Mesendoderm (in vitro differentiated cells): Measurements from ENCODE around the gene CYFIP2.

ENCODE experiments used
- DNase-seq: peaks from one replicate; pipeline ENCODE4 v3.0.0; 2013
- H2AK5ac ChIP-seq: 2 replicates; pipeline ENCODE4 v1.6.1; 2013; ENCODE audit warnings: low read length, inconsistent platforms
- H2BK120ac ChIP-seq: 2 replicates; pipeline ENCODE4 v1.6.1; 2013; ENCODE audit warnings: low read depth, mild to moderate bottlenecking, low read length, moderate library complexity, mixed read lengths
- H2BK15ac ChIP-seq: replicated peaks from 2 replicates; pipeline ENCODE4 v1.6.1; 2013; ENCODE audit warnings: low read depth, mild to moderate bottlenecking, moderate library complexity
- H2BK5ac ChIP-seq: 2 replicates; pipeline ENCODE4 v1.6.1; 2013; ENCODE audit warnings: low read length, inconsistent platforms
- H3K18ac ChIP-seq: 2 replicates; pipeline ENCODE4 v1.6.1; 2013; ENCODE audit warnings: mild to moderate bottlenecking, low read length, mixed read lengths
- H3K23ac ChIP-seq: one replicate; pipeline ENCODE4 v1.6.1; 2013; ENCODE audit warnings: low read length
- H3K27ac ChIP-seq: 2 replicates; pipeline ENCODE4 v1.5.1; 2013; ENCODE audit warnings: low read depth, mild to moderate bottlenecking, inconsistent platforms, low read length, moderate library complexity
- H3K27me3 ChIP-seq: 2 replicates; pipeline ENCODE4 v1.6.1; 2013; ENCODE audit warnings: low read length, control low read depth, mild to moderate bottlenecking, inconsistent platforms; ENCODE audit not compliant: insufficient read depth, poor library complexity
- H3K36me3 ChIP-seq: 2 replicates; pipeline ENCODE4 v1.6.1; 2013; ENCODE audit warnings: low read length, inconsistent platforms; ENCODE audit not compliant: control insufficient read depth, insufficient read depth
- H3K4ac ChIP-seq: one replicate; pipeline ENCODE4 v1.6.1; 2013; ENCODE audit warnings: low read depth, mild to moderate bottlenecking, low read length, moderate library complexity
- H3K4me1 ChIP-seq: 2 replicates; pipeline ENCODE4 v1.6.1; 2013; ENCODE audit warnings: low read depth, low read length, inconsistent platforms; ENCODE audit not compliant: control insufficient read depth
- H3K4me2 ChIP-seq: 2 replicates; pipeline ENCODE4 v1.6.1; 2013; ENCODE audit warnings: low read length
- H3K4me3 ChIP-seq: 2 replicates; pipeline ENCODE4 v1.5.1; 2013; ENCODE audit warnings: mild to moderate bottlenecking, low read length
- H3K56ac ChIP-seq: one replicate; pipeline ENCODE4 v1.6.1; 2013; ENCODE audit warnings: low read length
- H3K79me1 ChIP-seq: 2 replicates; pipeline ENCODE4 v1.6.1; 2013; ENCODE audit warnings: low read length, inconsistent platforms
- H3K79me2 ChIP-seq: 2 replicates; pipeline ENCODE4 v1.6.1; 2013; ENCODE audit warnings: mild to moderate bottlenecking, low read length; ENCODE audit not compliant: control insufficient read depth, insufficient read depth
- H3K9ac ChIP-seq: 2 replicates; pipeline ENCODE4 v1.6.1; 2013; ENCODE audit warnings: low read length, inconsistent platforms
- H4K5ac ChIP-seq: one replicate; pipeline ENCODE4 v1.6.1; 2013; ENCODE audit warnings: low read length
- H4K8ac ChIP-seq: one replicate; pipeline ENCODE4 v1.6.1; 2013; ENCODE audit warnings: low read depth, mild to moderate bottlenecking, control low read depth, low read length, moderate library complexity
- WGBS: extraction: QIAGEN DNeasy Blood & Tissue Kit; methylation state at CpG from one replicate; pipeline ENCODE4 v1.1.7; 2013; ENCODE audit warnings: low lambda C conversion rate, missing lambda C conversion rate; ENCODE audit not compliant: insufficient coverage; ENCODE audit errors: extremely low coverage; 5-methylcytosine and 5-hydroxymethylcytosine counted together

The CYFIP2 gene

DNA sequence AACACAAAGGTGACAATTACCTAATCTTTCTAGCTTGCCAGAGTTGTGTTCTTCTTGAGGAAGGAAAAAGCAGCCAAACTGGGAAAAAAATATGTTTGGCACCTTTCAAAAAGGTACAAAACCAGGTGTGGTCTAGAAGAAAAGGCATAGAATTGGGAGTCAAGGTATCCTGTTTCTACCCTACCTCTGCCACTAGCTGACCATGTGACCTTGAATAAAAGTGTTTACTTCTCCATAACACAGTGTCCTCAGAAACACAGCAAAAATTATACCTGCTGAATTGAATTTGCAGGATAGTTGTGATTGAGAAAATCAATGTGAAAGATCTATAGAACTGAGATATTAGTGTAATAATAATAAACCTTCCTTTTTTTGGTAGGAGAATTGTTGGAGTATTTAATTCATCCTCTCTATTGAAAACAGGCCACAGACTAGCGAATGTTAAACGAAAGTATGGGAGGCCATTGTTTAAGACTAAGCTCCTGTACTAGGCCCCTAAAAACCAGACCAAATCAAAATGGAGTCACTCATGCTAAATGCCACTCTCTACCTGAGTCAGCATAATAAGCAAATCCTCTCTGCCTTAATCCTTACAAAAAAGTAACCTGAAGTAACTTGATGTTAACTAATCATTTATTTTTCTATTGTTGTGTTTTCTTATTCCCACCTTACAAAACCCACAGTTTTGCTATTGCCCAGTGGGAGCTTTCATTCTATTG, 12.6 kb downstream of the CYFIP2 start:
- Histone ChIP-seq H3K36me3 (no peaks in the 10 kb centered on the region), H2BK120ac (no peak overlapping the region), H2BK15ac (no peak overlapping the region), H3K27me3 (no peaks in the 10 kb centered on the region), H3K27ac (no peak overlapping the region), H3K79me1 (no peaks in the 10 kb centered on the region), H3K4me2 (no peak overlapping the region), H2AK5ac (no peak overlapping the region), H3K79me2 (no peaks in the 10 kb centered on the region), H3K56ac (no peak overlapping the region), H4K8ac (no peak overlapping the region), H3K9ac (no peak overlapping the region), H2BK5ac (no peak overlapping the region), H3K4ac (no peak overlapping the region), H3K4me1 (no peaks in the 10 kb centered on the region), H3K4me3 (no peak overlapping the region), H3K18ac (no peak overlapping the region), H4K5ac (no peak overlapping the region), H3K23ac (no peak overlapping the region)
- WGBS = no CpG with 5 or more reads among the region's 2 CpGs
- no peak for DNase-seq

- Histone ChIP-seq H3K79me1 (no peaks in the 10 kb centered on the region), H2BK15ac (no peak overlapping the region), H3K9ac (no peak overlapping the region), H3K18ac (no peak overlapping the region), H3K27ac (no peak overlapping the region), H3K4me3 (no peak overlapping the region), H3K4ac (no peak overlapping the region), H4K5ac (no peak overlapping the region), H3K79me2 (no peaks in the 10 kb centered on the region), H3K27me3 (no peaks in the 10 kb centered on the region), H3K4me1 (no peaks in the 10 kb centered on the region), H3K4me2 (no peak overlapping the region), H2AK5ac (no peak overlapping the region), H2BK120ac (no peak overlapping the region), H3K56ac (no peak overlapping the region), H3K36me3 (no peaks in the 10 kb centered on the region), H2BK5ac (no peak overlapping the region), H3K23ac (no peak overlapping the region), H4K8ac (no peak overlapping the region)
- WGBS = no CpG with 5 or more reads among the region's 7 CpGs
- DNase-seq = no peak
Observed at GRCh38 chr5:157279605-157280239, 13.8 kb downstream of the CYFIP2 start.

DNA sequence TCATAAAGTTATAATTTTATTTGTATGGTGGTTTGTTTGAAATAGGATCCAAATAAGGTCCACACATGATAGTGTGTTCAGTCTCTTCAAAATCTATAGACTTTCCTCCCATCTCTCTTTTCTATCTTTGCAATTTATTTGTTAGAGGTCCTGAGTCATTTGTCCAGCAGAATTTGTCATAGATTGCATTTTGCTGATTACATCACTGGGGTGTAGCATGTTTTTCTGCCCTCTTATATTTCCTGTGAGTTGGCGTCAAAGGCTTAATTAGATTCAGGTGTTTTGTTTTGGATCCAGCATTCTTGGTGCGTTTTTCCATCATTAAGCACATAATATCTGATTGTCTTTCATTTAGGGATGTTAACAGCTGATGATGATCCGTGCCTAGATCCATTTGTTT, 15.0 kb downstream of the CYFIP2 start:
- Histone ChIP-seq H3K4me2 (no peak overlapping the region), H3K18ac (no peak overlapping the region), H3K79me2 (no peaks in the 10 kb centered on the region), H4K8ac (no peak overlapping the region), H3K9ac (no peak overlapping the region), H3K27ac (no peak overlapping the region), H3K27me3 (no peaks in the 10 kb centered on the region), H3K4ac (no peak overlapping the region), H3K4me3 (no peak overlapping the region), H4K5ac (no peak overlapping the region), H3K36me3 (no peaks in the 10 kb centered on the region), H3K23ac (no peak overlapping the region), H3K4me1 (no peaks in the 10 kb centered on the region), H3K56ac (no peak overlapping the region), H2BK120ac (no peak overlapping the region), H2BK5ac (no peak overlapping the region), H2BK15ac (no peak overlapping the region), H3K79me1 (no peaks in the 10 kb centered on the region), H2AK5ac (no peak overlapping the region)
- no CpG with 5 or more reads among the region's 3 CpGs for WGBS
- DNase-seq = no peak

- Histone ChIP-seq H2BK120ac (no peak overlapping the region), H3K79me2 (no peaks in the 10 kb centered on the region), H2BK5ac (no peak overlapping the region), H3K23ac (no peak overlapping the region), H2BK15ac (no peak overlapping the region), H3K56ac (no peak overlapping the region), H3K18ac (no peak overlapping the region), H3K4ac (no peak overlapping the region), H3K27me3 (no peaks in the 10 kb centered on the region), H3K79me1 (no peaks in the 10 kb centered on the region), H2AK5ac (no peak overlapping the region), H4K8ac (no peak overlapping the region), H3K4me2 (no peak overlapping the region), H3K36me3 (no peaks in the 10 kb centered on the region), H3K27ac (no peak overlapping the region), H3K4me3 (no peak overlapping the region), H3K9ac (no peak overlapping the region), H3K4me1 (no peaks in the 10 kb centered on the region), H4K5ac (no peak overlapping the region)
- no peak for DNase-seq
Observed at GRCh38 chr5:157282150-157282549, 16.2 kb downstream of the CYFIP2 start.

DNA sequence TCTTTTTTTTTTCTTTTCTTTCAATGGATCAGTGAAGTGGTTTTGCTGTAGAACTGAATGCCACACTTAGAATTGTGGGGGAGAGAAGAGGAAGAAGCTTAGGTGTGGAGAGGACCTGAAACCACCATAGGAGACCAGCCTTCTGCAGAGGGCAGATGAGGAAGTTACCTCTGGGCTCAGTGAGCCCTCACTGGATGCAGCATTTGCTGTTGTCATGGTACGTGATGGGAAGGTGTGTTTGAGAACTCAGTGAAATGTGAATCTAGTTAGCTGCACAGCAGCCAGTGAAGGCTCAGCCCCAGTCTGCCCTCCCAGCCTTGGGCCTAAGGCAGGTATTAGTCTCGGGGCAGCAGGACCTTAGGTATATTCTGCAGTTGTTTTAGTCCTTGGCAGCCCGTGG, 17.5 kb downstream of the CYFIP2 start:
- no peak overlapping the region for H3K27ac ChIP-seq
- H2BK120ac ChIP-seq = no peak overlapping the region
- H3K4me3 ChIP-seq = no peak overlapping the region
- H3K23ac ChIP-seq = no peak overlapping the region
- no peak overlapping the region for H3K4ac ChIP-seq
- WGBS = no CpG with 5 or more reads among the region's 3 CpGs
- no peak overlapping the region for H3K4me2 ChIP-seq
- H3K56ac ChIP-seq = no peak overlapping the region
- no peak overlapping the region for H4K5ac ChIP-seq
- no peaks in the 10 kb centered on the region for H3K79me1 ChIP-seq
- H2BK5ac ChIP-seq = no peak overlapping the region
- no peaks in the 10 kb centered on the region for H3K79me2 ChIP-seq
- no peak overlapping the region for H2BK15ac ChIP-seq
- DNase-seq = no peak
- no peak overlapping the region for H3K9ac ChIP-seq
- H2AK5ac ChIP-seq = no peak overlapping the region
- H3K27me3 ChIP-seq = no peaks in the 10 kb centered on the region
- H3K4me1 ChIP-seq = no peaks in the 10 kb centered on the region
- H4K8ac ChIP-seq = no peak overlapping the region
- H3K18ac ChIP-seq = no peak overlapping the region
- no peaks in the 10 kb centered on the region for H3K36me3 ChIP-seq
